NCI-H1417 (cell line): ENCODE data around the gene PRKD1.

ENCODE experiments used
- DNase-seq, 3 experiments: peaks; one replicate each; lab custom pipeline; 2025; lab: John Stamatoyannopoulos, UW

The PRKD1 gene

GRCh38 chr14:29608861-29609260, 318.8 kb downstream of the PRKD1 start:
- peak in 1 of 3 experiments; percentile 37 for DNase-seq

GRCh38 chr14:29607169-29607568, 320.5 kb downstream of the PRKD1 start:
- no peak for DNase-seq

GRCh38 chr14:29603696-29604095, 324.0 kb downstream of the PRKD1 start:
- no peak for DNase-seq

GRCh38 chr14:29601616-29602015, 326.0 kb downstream of the PRKD1 start:
- DNase-seq: no peak

- peak in 2 of 3 experiments; percentile 18 to 35 for DNase-seq
Observed at GRCh38 chr14:29587761-29588470, 339.7 kb downstream of the PRKD1 start.

GRCh38 chr14:29587046-29587445, 340.6 kb downstream of the PRKD1 start:
- no peak for DNase-seq

- DNase-seq: peak; percentile 89 to 97 (median 94)
Observed at GRCh38 chr14:29584992-29585391, 342.7 kb downstream of the PRKD1 start.

- DNase-seq: no peak
Observed at GRCh38 chr14:29580763-29581162, 346.9 kb downstream of the PRKD1 start.

- no peak for DNase-seq
Observed at GRCh38 chr14:29579838-29580237, 347.8 kb downstream of the PRKD1 start.

- no peak for DNase-seq
Observed at GRCh38 chr14:29576927-29577326, 350.7 kb downstream of the PRKD1 start.

- no peak for DNase-seq
Observed at GRCh38 chr14:29569194-29569593, 358.5 kb downstream of the PRKD1 start.

- DNase-seq: no peak
Observed at GRCh38 chr14:29566194-29566593, 361.5 kb downstream of the PRKD1 start.

- DNase-seq: no peak
Observed at GRCh38 chr14:29558516-29558915, 369.1 kb downstream of the PRKD1 start.

GRCh38 chr14:29554335-29554734, 373.3 kb downstream of the PRKD1 start:
- DNase-seq: no peak

GRCh38 chr14:29553427-29553826, 374.2 kb downstream of the PRKD1 start:
- DNase-seq: no peak

- peak; percentile 67 to 90 (median 76) for DNase-seq
Observed at GRCh38 chr14:29548948-29549370, 378.7 kb downstream of the PRKD1 start.

- no peak for DNase-seq
Observed at GRCh38 chr14:29545714-29546113, 381.9 kb downstream of the PRKD1 start.

GRCh38 chr14:29536886-29537511, 390.6 kb downstream of the PRKD1 start:
- DNase-seq: peak; percentile 17 to 80 (median 34)

GRCh38 chr14:29529418-29529817, 398.2 kb downstream of the PRKD1 start:
- peak in 2 of 3 experiments; percentile 13 to 65 for DNase-seq

GRCh38 chr14:29528889-29529288, 398.8 kb downstream of the PRKD1 start:
- peak; percentile 32 to 84 (median 38) for DNase-seq

- no peak for DNase-seq
Observed at GRCh38 chr14:29527286-29527685, 400.4 kb downstream of the PRKD1 start.
